GM19193 (cell line): ENCODE data around the gene MGLL.
A peak's percentile ranks its signal among the peaks of the same experiment; 100 is the strongest.

Experiments used
- POLR2A ChIP-seq: IDR thresholded peaks from 4 replicates; pipeline ENCODE4 v1.6.1; 2011; ENCODE audit not compliant: insufficient read depth, insufficient read length; ENCODE audit errors: extremely low read depth

MGLL gene

DNA sequence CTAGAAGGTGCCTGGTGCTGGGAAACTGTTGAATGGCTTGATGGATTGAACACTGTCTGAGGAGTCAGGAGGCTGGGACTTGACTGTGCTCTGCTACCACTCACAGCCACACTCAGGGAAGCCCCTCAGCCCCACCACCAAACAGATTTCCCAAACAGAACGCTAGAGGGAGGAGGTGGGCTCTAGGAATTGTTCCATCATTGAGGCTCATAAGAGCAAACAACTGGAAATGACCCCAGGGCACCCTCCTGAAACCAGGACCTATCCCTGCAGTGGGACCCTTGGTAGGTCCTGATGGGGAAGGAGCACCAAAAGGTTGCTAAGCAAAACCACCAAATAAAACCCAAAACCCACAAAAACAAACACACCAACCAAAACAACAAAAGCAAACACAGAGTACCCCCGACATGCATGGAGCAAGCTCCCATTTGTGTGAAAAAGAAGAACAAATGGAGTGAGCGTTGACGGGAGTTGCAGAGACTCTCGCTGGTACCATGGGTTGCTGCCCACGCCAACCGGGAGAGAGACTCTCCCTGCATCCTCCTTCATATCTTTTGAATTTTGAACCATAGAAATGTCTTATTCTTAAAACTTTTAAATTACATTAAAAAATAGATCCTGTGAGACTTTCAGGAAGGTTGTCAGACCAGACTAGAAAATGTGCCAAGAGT lies 103.9 kb downstream of the MGLL start:
- no peak for TF ChIP-seq POLR2A

DNA sequence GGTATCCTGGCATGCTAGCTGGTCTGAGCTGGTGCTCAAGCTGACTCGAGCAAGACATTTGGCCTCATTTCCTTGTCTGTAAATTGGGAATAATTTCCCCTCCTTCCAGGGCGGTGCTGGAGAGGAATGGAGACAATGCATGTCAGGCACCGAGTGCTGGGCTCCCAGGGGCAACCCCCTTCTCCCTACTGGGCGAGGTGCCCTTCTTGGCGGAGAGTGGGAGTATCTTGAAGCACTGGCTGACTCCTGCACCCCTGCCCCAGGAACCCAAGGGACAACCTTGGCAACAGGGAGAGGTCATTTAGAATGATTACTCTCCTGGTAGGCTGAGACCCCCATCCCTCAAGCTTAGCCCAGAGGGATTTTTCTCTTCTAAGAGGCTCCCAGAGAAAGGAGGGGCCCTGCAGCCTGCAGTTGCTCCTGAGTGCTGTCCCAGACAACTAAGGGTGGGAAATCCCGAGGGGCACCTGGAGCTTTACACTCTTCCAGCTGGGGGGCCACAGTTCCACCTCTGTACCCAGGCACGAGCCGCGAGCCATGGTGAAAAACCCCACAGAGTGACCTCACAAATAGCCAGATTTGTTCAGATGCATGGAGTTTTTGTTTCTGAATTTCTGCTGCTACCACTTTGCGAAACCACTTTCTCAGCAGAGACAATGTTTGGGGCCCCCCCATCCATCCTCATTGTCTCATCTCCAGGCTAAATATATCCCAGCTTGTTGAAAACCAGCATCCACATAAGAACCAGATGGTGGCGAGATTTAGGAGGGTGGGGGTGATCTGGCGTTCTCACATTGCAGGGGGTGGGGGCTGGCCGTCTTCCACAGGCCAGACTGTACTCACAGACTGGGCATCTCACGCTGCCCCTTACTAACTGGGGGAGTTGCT lies 104.7 kb downstream of the MGLL start:
- TF ChIP-seq POLR2A = no peak

DNA sequence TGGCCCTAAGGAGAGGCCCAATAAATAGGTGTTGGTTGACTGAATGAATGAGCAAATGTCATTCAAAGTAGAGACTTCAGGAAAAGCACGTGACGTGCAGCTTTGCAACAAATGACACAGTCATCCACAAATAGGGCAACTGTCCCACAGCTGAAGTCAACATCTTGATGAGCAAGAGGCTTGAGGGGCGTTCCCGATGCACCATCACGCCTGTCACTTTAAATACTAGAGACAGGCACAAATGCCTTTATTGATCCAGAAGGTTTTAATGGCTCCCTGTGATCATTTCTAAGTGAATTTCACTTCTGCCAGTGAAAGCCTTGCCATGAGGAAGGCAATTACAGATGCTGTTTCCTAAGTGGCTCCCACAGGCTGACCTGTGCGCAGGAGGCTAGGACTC lies 105.9 kb downstream of the MGLL start:
- no peak for TF ChIP-seq POLR2A

DNA sequence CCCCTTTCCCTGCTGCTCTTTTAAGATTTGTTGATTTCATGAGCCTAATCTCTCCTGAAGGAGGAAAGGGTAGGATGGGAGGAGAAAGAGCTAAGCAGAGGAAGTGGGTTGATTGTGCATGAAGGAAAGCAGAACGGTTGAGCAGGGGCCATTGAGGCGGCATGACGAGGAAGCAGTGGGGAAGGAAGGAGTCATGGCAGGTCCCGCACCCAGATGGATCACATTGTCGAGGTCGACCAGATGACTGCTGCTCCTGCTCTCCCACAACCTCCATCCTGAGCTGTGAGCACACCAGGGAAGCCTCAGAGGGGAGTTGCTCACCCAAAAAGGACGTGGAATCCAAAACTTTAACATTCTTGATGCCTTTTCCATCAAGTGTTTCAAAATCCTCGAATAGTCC lies 106.8 kb downstream of the MGLL start:
- no peak for TF ChIP-seq POLR2A

DNA sequence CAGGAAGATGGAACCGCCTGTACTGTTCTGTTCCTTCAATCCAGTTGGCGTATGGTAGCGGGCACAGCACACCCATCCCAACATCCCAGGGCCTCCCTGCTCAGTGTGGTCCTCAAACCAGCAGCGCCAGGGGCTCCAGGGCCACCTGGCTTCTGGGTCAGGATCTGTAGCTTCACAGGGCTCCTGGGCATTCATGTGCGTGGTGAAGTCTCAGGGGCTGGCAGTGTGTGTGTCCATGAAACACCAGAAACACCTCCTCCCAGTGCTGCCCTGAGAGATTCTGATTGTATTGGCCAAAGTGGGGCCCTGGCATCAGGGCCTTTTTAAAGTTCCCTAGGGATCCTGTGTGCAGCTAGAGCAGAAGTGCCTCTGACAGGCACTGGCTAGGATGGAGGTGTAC lies 107.4 kb downstream of the MGLL start:
- TF ChIP-seq POLR2A = no peak

DNA sequence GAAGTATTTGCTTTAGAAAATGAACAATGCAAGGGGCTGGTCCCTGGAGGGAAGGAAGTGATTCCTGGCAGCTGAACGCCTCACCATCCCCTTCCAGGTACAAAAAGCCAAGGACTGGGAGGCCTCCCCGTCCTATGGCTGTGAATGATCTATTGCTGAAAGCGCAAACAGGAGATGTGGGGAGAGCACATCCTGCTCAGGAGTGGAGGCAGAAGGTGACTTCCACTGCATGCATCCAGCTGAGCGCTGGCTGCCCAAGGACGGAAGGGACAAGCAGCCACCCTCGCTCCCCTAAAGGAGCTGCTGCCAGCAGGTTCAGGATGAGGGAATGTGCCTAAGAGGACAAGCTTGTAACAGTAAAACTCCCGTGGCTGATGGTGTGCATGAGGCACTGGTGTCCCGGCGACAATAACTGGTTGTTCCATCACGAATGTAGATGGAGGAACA lies 108.2 kb downstream of the MGLL start:
- TF ChIP-seq POLR2A = no peak

DNA sequence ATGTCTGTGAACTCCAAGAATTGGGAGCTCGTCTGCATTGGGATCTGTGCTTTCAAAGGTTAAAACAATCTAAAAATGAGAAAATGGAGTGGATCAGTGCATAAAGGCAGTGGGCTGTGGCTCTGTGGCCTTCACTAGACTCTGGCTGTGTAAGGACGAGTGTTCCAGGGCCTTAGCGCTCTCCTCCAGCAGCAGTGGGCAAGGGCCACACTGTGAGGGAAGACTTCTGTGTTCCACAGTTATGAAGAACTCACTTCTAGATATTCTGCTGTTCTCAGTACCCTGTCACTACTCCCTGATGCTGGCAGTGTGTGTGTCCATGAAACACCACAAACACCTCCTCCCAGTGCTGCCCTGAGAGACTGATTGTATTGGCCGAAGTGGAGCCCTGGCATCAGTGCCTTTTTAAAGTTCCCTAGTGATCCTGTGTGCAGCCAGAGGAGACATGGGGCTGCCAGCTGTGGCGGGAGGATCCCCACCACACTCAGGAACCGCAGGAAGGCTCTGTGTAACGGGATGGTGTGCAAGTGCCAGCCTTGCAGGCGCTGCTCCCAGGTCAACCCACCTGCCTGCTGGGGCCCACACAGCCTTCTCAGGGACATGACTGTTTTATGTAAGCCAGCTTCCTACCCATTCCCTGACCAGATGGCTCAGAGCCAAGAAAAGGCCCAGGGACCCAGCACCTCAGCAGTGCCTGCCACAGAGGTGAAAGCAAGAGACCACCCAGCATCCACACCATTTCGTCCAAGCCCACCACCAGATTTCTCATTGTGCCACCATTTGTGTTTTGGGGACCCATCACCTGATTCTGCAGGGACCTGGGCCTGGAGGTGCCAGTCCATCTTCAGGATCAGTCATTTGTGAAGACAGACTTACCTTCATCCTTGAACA lies 109.2 kb downstream of the MGLL start:
- no peak for TF ChIP-seq POLR2A

DNA sequence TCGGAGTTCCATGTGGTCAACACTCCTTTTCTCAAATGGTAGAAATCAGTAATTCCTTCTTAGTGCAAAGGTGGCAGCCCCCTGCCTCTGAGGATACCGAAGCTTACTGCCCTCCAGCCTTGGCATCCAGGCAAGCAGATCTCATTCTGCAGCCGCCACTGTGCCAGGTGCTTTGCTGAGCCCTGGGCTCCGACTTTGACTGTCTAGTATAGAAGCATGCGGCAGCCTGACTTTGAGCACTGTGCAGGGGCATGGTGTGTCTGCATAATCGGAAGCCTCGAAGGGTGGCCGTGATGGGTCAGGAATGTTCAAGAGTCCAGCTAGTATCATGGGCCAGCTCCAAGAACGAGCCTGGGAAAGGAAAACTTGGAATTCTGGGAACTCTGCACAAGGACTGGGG lies 109.9 kb downstream of the MGLL start:
- TF ChIP-seq POLR2A = no peak

DNA sequence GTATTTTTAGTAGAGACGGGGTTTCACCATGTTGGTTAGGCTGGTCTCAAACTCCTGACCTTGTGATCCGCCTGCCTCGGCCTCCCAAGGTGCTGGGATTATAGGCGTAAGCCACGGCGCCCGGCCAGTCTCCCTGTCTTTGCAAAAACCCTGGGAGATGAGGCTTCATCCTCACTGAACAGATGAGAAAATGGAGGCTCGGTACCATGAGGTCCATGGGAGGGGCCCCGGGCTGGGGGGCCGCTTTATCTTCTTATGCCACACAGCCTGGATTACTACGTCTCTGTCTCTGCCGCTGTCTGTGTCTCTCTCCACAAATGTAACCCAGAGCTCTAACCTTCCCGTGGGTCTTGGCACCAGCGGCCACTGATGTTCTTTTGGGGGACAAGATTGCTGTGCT lies 110.4 kb downstream of the MGLL start:
- TF ChIP-seq POLR2A = no peak

DNA sequence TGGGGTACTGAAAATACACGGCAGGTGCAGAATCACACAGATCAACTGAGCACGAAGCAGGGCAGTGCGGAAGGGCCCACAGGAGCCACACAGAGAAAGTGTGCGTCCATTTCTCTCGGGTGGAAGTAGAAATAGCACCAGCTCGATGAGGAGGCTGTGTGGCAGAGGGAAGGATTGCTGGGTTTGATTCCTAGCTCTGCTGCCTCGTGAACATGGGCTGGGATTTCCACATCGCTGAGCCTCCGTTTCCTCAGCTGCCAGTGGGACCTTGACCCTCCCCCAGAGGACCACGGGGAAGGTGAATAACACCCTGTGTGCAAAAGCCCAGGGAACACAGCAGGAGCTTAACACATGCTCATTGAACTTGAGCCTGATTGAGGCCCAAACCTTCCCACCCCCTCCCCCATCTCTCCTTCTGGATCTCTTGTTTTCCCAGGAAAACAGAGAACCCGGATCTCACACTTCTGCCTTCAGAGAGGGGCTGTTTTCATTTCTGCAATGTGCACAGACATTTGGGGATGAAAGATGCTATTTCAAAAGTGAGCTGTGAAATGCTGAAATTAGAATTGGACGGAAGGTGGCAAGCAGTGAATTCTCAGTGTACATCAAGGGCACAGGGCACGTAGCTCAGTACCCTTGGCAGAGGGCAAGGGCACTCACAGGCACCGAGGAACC lies 111.2 kb downstream of the MGLL start:
- peak; percentile 30 for TF ChIP-seq POLR2A

DNA sequence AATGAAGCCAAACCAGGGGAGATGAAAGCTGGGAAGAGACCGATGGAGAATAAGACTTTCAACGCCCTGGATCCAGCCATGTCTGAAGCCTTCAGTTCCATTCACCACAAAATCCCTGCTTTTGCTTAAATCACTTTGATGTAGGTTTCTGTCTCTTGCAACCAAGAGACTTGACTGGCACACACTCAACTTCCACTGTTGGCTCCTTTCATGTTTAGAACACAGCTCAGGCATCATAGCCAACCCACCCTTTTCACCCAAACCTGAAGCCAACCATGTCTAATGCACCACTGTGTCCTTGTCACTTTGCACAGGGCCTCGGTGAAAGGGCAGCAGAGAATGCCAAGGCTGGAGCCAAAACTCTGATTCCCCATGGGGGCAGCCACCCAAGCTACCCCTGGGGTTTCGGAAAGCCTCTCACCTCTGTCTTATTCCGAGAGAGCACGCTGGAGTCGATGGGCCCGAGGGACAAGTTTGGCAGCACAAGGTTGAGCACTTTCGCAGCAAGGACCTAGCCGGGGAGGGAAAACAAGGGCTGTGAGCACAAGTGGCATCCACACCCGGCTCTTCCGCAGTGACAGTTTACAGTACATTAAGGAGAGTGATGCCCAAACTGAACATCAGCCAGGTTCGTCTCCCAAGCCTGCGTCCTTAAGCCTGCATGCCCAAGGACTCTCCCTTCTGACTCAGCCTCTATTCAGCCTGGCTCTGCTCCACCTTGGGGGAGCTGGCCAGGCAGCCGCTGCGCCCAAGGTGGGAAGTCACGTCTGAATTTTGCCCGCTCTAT lies 112.0 kb downstream of the MGLL start:
- no peak for TF ChIP-seq POLR2A

DNA sequence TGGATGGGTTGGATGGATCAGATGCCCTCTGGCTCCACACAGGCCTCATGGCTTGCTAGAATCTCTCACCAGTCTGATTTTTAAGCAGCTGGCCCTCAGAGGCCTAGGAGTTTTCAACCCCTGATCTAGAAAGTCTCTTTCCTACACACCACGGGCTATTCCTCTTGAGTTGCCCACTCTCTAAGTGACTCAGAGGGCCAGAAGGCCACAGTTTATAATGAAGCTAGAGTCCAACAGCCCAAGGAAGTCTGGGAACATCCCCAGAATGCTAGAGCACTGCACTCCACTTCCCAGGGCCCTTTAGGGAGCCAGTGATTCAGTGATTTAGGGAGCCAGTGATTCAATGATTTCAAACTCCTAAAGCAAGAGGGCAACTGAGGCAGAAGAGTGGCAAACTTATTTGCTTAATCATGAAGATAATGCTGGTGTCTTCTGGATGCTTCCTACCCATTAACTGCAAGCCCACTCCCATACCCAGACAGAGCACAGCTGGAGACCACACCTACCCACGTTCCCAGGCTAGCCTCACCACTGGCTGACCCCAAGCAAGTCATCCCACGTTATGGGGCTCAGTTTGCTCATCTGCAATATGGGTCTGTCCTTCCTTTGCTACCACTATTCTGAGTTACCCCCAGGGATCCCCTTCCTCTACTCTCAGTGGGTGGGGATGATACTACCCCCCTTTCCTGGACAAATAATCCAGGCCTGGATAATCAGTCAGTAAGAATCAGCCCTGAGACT lies 112.8 kb downstream of the MGLL start:
- TF ChIP-seq POLR2A = no peak

DNA sequence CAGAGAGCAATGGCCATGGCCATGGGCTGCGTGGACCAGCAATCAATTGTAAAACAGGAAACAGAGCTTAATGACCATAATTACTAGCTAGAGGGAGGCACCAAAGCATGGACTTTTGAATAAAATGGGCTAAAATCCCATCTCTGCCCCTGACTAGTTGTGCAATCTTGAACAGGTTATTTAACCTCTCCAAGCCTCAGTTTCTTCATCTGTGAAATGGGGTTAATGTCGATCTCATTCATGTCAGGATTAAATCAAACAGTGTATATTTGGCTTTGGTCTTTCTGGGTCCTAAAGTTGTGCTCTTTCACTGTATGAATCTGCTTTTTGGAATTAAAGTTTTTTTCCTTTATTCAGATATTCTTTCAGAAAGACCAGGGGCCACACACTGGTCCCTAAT lies 113.5 kb downstream of the MGLL start:
- TF ChIP-seq POLR2A = no peak
